Ishikawa (cell line): ENCODE results near the gene GASK1A.

ENCODE experiments used
- CEBPB ChIP-seq: IDR thresholded peaks from 2 replicates; pipeline ENCODE4 v1.6.1; 2012
- CREB1 ChIP-seq: IDR thresholded peaks from 2 replicates; pipeline ENCODE4 v1.6.1; 2012; ENCODE audit warnings: low read depth
- FOXM1 ChIP-seq: IDR thresholded peaks from 2 replicates; pipeline ENCODE4 v1.6.1; 2012; ENCODE audit warnings: low read depth, borderline replicate concordance
- MAX ChIP-seq: IDR thresholded peaks from 2 replicates; pipeline ENCODE4 v1.6.1; 2012
- NFIC ChIP-seq: IDR thresholded peaks from 2 replicates; pipeline ENCODE4 v1.6.1; 2012
- RAD21 ChIP-seq: IDR thresholded peaks from 2 replicates; pipeline ENCODE4 v1.6.1; 2012; ENCODE audit warnings: low read depth
- TCF12 ChIP-seq: IDR thresholded peaks from 2 replicates; pipeline ENCODE4 v1.6.1; 2012; ENCODE audit warnings: low read depth
- TEAD4 ChIP-seq: IDR thresholded peaks from 2 replicates; pipeline ENCODE4 v1.6.1; 2012
- ZBTB7A ChIP-seq: IDR thresholded peaks from 2 replicates; pipeline ENCODE4 v1.6.1; 2012; ENCODE audit warnings: low read depth
- TF ChIP-seq, protein P1 (sequence below): IDR thresholded peaks from 2 replicates; pipeline ENCODE4 v1.6.1; 2012; ENCODE audit warnings: low read depth, mild to moderate bottlenecking

GRCh38 chr3:43005253-43005652 is 26.1 kb downstream of the GASK1A start:
- no peak for TF ChIP-seq ZBTB7A
- no peak for TF ChIP-seq MAX
- TF ChIP-seq RAD21 = no peak
- no peak for TF ChIP-seq TEAD4
- TF ChIP-seq, protein P1, sequence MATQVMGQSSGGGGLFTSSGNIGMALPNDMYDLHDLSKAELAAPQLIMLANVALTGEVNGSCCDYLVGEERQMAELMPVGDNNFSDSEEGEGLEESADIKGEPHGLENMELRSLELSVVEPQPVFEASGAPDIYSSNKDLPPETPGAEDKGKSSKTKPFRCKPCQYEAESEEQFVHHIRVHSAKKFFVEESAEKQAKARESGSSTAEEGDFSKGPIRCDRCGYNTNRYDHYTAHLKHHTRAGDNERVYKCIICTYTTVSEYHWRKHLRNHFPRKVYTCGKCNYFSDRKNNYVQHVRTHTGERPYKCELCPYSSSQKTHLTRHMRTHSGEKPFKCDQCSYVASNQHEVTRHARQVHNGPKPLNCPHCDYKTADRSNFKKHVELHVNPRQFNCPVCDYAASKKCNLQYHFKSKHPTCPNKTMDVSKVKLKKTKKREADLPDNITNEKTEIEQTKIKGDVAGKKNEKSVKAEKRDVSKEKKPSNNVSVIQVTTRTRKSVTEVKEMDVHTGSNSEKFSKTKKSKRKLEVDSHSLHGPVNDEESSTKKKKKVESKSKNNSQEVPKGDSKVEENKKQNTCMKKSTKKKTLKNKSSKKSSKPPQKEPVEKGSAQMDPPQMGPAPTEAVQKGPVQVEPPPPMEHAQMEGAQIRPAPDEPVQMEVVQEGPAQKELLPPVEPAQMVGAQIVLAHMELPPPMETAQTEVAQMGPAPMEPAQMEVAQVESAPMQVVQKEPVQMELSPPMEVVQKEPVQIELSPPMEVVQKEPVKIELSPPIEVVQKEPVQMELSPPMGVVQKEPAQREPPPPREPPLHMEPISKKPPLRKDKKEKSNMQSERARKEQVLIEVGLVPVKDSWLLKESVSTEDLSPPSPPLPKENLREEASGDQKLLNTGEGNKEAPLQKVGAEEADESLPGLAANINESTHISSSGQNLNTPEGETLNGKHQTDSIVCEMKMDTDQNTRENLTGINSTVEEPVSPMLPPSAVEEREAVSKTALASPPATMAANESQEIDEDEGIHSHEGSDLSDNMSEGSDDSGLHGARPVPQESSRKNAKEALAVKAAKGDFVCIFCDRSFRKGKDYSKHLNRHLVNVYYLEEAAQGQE = no peak
- TF ChIP-seq CEBPB = no peak
- no peak for TF ChIP-seq FOXM1
- no peak for TF ChIP-seq TCF12
- no peak for TF ChIP-seq CREB1
- TF ChIP-seq NFIC = no peak
